Thoracic aorta (tissue), 2 donors: Measurements from ENCODE around the gene SPATA31E1. TPM values are rescaled to one million over a fixed set of nuclear protein-coding genes. Genes with fewer than 3 reads are reported as not detected.

Experiments used
- ATAC-seq: fragments of 150-250 bp; one replicate; pipeline ENCODE4 v1.8.0; 2017; ENCODE audit warnings: low read depth; ENCODE audit not compliant: insufficient number of reproducible peaks, low FRiP score
- DNase-seq: peaks from one replicate; pipeline ENCODE4 v3.0.0-alpha.2; 2020; ENCODE audit warnings: low spot score
- H3K27ac ChIP-seq, 2 donors: fragments of 200-600 bp; sonication (generic); 1 replicate in 1 of 2; 2 replicates in 1 of 2; pipeline ENCODE4 v1.5.1; 2016; ENCODE audit warnings: mild to moderate bottlenecking in 2 of 2, moderate library complexity in 2 of 2
- H3K27me3 ChIP-seq: fragments of 200-600 bp; sonication (generic); replicated peaks from 2 replicates; pipeline ENCODE4 v1.6.0; 2016; ENCODE audit warnings: mild to moderate bottlenecking; ENCODE audit not compliant: insufficient read depth
- H3K36me3 ChIP-seq: fragments of 200-600 bp; sonication (generic); one replicate; pipeline ENCODE4 v1.5.1; 2016
- H3K4me1 ChIP-seq, 2 donors: fragments of 200-600 bp; sonication (generic); 1 replicate in 1 of 2; 2 replicates in 1 of 2; pipeline versions ENCODE4 v1.5.1 to v1.6.0; 2016; ENCODE audit warnings: low read depth in 2 of 2, mild to moderate bottlenecking in 1 of 2; ENCODE audit not compliant: control insufficient read depth in 1 of 2
- H3K4me3 ChIP-seq: fragments of 200-600 bp; sonication (generic); 2 replicates; pipeline ENCODE4 v1.5.1; 2016; ENCODE audit warnings: mild to moderate bottlenecking
- H3K9me3 ChIP-seq: fragments of 200-600 bp; sonication (generic); 2 replicates; pipeline ENCODE4 v1.5.1; 2016
- total RNA-seq, 2 donors: library from RNA; depleted of rRNA; stranded (reverse); fragments of >200 nt; gene quantifications; one replicate each; pipeline versions ENCODE4 v1.1.0 to v1.2.3, GENCODE V29; 2016
- TF ChIP-seq, protein P1 (sequence below): fragments of 200-600 bp; sonication (generic); IDR thresholded peaks from one replicate; pipeline ENCODE4 v1.5.1; 2019; ENCODE audit warnings: antibody characterized with exemption

Gene SPATA31E1
- total RNA-seq, 2 donors from 2014 or later = not detected

DNA sequence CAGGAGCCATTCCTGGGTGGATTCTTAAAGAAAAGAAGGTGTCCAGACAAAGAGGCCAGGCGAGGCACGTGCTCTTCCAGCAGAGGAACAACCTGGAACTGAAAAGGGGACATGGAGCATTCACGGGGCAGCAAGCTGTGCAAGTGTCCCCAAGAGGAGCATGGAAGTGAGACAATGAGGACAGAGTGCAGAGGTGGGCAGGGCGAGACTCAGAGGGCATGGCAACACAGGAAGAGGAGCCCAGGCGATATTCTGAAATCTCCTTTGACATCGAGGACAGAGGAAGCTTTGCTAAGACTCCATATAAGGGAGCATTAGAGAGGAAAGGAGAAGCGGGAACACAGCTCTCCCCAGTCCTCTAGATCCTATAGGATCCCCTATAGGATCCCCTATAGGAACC lies 29.4 kb upstream of the SPATA31E1 start:
- ATAC-seq = no peak
- TF ChIP-seq, protein P1, sequence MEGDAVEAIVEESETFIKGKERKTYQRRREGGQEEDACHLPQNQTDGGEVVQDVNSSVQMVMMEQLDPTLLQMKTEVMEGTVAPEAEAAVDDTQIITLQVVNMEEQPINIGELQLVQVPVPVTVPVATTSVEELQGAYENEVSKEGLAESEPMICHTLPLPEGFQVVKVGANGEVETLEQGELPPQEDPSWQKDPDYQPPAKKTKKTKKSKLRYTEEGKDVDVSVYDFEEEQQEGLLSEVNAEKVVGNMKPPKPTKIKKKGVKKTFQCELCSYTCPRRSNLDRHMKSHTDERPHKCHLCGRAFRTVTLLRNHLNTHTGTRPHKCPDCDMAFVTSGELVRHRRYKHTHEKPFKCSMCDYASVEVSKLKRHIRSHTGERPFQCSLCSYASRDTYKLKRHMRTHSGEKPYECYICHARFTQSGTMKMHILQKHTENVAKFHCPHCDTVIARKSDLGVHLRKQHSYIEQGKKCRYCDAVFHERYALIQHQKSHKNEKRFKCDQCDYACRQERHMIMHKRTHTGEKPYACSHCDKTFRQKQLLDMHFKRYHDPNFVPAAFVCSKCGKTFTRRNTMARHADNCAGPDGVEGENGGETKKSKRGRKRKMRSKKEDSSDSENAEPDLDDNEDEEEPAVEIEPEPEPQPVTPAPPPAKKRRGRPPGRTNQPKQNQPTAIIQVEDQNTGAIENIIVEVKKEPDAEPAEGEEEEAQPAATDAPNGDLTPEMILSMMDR = no peak

DNA sequence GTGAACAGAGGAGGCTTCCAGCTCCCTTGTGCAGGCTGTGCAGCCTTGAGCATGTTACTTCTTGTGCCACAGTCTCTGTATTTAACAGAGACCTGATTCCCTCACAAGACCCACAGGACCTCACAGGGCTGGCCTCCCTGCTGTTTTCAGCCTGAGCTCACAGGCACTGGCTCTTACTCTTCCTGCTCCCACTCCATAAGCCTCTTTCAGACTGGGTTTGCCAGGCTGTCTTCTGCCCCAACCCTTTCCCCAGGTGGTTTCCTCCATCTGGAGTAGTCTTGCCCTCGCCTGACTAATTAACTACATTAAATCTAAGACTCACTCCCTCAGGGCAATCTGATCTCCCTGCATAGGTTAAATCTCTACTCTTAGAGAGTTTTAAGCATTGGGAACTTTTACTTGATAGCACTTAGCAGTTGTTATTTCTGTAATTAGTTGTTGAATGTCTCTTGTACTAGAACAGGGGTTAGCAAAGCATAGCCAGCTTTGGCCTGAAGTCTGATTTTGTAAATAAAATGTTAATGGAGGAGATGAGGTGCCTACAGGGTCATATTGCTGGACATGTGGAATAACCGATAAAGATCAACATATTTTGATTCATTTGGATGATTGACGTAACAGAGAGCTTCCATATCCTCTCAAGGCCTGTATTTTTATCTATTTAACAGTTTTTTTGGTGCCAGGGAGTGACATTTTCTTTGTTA lies 28.6 kb upstream of the SPATA31E1 start:
- Histone ChIP-seq H3K4me3 (no peak overlapping the region), H3K9me3 (no peaks in the 10 kb centered on the region), H3K4me1 (no peaks in the 10 kb centered on the region), H3K36me3 (no peaks in the 10 kb centered on the region), H3K27me3 (no peaks in the 10 kb centered on the region), H3K27ac (no peak overlapping the region)
- no peak for ATAC-seq
- DNase-seq = no peak
- TF ChIP-seq, protein P1 = no peak

More for the DNA sequence above, 29.4 kb upstream of the SPATA31E1 start:
- H3K27ac ChIP-seq = no peak overlapping the region
- no peak for DNase-seq
- H3K9me3 ChIP-seq = no peaks in the 10 kb centered on the region
- H3K27me3 ChIP-seq = no peaks in the 10 kb centered on the region
- no peaks in the 10 kb centered on the region for H3K36me3 ChIP-seq
- H3K4me1 ChIP-seq = no peaks in the 10 kb centered on the region
- H3K4me3 ChIP-seq = no peak overlapping the region

DNA sequence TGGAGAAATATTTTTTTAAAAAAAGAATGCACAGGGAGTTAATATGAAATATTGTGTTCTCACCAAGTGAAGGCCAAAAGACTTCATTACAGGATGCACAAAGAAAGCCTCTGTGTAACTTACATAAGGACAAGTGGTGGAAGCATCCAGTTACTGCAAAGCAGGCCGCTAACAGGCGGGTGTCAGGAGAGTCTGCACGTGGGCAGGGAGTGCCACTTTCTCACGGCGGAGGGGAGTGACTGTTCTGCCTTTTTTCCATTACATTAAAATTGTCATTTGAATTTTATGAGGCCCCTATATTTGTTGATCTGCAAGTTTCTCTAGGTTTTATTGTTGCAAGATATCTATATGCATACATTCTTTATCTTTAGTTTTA lies 28.1 kb upstream of the SPATA31E1 start:
- DNase-seq (no peak), ATAC-seq (no peak)
- no peaks in the 10 kb centered on the region for H3K36me3 ChIP-seq
- H3K9me3 ChIP-seq = no peaks in the 10 kb centered on the region
- H3K27ac ChIP-seq = no peak overlapping the region
- no peak overlapping the region for H3K4me3 ChIP-seq
- H3K27me3 ChIP-seq = no peaks in the 10 kb centered on the region
- TF ChIP-seq, protein P1 = no peak
- H3K4me1 ChIP-seq = no peaks in the 10 kb centered on the region

DNA sequence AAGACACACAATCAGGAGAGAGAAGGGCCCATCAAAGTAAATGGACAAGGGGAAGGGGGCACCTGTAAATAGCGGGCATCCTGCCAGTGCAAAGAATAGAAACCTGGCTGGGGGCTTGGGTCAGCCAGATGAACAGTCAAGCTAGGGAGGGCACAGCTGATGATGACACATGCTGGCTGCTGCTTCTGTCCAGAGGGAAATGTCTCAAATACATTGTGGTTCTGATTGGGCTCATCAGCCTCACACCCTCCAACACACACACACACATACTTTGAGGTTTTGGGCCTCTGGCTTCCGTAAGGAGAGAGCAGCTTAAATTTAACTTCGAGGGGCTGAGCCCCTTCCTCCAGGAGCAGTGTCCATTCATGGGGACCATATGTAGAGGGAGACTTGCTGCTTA lies 27.6 kb upstream of the SPATA31E1 start:
- no peak for ATAC-seq
- no peak for DNase-seq
- no peaks in the 10 kb centered on the region for H3K36me3 ChIP-seq
- no peak overlapping the region for H3K27ac ChIP-seq
- no peak overlapping the region for H3K4me3 ChIP-seq
- TF ChIP-seq, protein P1 = no peak
- H3K9me3 ChIP-seq = no peaks in the 10 kb centered on the region
- no peaks in the 10 kb centered on the region for H3K27me3 ChIP-seq
- no peaks in the 10 kb centered on the region for H3K4me1 ChIP-seq

DNA sequence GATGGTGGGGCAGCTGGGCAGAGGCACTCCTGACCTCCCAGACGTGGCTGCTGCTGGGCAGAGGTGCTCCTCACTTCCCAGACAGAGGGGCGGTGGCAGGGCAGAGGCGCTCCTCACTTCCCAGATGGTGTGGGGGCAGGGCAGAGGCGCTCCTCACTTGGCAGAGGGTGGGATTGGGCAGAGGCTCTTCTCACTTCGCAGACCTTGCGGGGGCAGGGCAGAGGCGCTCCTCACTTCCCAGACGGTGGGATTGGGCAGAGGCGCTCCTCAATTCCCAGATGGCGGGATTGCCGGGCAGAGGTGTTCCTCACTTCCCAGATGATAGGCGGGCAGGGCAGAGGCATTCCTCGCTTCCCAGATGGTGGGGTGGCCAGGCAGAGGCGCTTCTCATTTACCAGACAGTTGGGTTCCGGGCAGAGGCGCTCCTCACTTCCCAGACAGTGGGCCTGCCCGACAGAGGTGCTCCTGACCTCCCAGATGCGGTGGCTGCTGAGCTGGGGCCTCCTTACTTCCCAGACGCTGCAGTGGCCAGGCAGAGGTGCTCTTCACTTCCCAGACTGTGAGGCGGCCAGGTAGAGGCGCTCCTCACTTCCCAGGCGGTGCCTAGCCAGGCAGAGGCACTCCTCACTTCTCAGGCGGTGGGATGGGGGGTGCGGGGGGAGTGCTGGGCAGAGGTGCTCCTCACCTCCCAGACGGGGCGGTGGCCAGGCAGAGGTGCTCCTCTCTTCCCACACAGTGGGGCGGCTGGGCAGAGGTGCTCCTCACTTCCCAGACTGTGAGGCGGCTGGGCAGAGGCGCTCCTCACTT lies 25.3 kb upstream of the SPATA31E1 start:
- Histone ChIP-seq H3K36me3 (no peaks in the 10 kb centered on the region), H3K4me3 (no peak overlapping the region), H3K27me3 (no peaks in the 10 kb centered on the region), H3K4me1 (no peaks in the 10 kb centered on the region), H3K9me3 (peaks cover 3% of the 10 kb centered on the region), H3K27ac (no peak overlapping the region)
- no peak for ATAC-seq
- no peak for DNase-seq
- TF ChIP-seq, protein P1 = no peak
